GM21515 (cell line): Measurements from ENCODE around the gene TPRKB.
"Not testable (repeated sequence)": the region's sequence is repeated elsewhere in the genome, so short reads cannot be mapped to it uniquely, and the experiment has no call there.

Experiments
- ATAC-seq: cut with Tn5 transposase; IDR thresholded peaks from one replicate; pipeline ENCODE4 v1.9.1; 2021; ENCODE audit not compliant: unreplicated experiment

Gene TPRKB

DNA sequence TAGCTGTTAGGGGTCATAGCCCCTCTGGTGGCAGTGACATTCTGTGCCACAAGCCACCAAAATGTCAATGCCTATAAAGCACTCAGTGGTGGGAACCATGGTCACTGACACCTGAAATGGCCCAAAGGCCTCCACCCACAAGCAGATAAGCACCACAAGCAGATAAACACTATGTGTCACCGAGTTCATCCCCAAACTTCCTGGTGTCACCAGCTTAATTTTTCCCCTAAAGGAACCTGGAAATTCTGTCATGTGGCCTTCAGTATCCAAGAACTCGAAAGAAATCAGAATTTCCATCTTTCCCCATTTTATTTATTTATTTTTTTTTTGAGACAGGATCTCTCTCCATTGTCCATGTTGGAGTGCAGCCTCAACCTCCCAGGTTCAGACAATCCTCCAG is 3.6 kb upstream of the TPRKB start:
- ATAC-seq = no peak

DNA sequence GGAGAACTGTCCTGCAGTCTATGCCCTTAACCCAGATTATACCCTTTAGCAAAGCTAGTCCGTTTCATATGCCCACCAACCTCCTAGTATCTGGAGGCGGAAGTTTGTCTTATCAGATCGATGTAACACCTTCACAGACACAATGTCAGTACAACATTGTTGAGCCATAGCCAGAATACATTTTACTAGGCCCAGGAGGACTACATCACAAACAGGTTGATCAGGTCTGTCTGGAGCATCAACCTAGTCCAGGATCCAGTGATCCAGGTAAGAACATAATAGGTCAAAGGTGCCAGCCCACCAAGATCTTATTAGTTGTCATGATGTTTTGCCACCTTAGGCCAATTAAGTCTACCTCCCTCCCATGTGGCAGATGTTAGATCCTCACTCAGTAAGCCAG is 2.0 kb upstream of the TPRKB start:
- ATAC-seq = no peak

DNA sequence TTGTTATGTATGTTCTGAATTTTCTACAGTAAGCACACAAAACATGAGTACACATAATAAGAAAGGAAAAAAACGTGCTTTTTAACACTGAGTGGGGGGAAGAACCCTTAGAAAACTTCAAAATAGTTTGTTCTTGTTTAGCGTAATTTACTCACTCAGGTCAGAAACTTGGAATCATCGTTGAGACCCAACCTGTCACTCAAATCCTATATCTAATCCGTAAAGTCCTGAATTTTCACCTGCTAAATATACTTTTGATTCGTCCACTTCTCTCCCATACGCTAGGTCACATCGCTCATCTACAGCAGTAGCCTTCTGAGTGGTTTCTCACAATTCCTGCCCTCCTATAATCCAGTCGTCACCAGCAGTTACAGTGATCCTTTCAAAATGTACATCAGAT is 767 bp downstream of the TPRKB start:
- no peak for ATAC-seq

DNA sequence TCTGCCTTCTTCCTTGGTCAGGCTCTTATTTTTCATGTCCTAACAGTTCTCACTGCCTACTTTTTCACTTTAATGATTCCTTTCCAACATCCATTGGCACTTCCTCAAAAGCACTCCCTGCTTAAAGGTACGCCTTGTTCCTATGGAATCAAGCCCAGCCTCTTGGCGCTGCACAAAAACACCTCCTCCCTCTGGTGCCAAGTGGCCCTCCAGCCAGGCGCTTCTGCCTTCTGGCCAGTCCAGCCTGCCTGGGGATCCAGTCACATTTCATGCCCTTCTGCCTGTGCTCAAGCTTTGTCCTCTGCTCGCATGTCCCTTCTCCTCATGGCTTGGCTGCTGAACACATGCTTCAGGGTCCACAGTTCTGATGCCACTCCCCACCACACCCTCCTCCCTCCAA is 6.3 kb downstream of the TPRKB start:
- no peak for ATAC-seq

DNA sequence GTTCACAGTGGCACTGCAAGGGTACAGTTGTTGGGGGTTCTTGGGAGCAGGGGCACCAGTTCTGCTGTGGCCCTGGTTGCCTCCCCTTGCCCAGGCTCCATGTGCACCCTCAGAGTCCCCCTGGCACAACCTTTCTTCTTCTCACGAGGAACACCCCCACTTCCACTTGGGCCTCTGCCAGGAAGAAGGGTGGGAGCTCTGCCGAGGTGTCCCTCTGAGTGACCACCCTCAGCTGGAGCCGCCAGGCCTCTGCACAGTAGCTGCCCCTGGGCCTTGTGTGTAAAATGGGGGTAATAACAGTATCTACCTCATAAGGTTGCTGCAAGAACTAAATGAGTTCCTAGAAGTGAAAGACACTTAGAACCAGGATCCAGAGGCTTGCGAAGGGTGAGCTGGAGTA is 8.4 kb downstream of the TPRKB start:
- no peak for ATAC-seq

DNA sequence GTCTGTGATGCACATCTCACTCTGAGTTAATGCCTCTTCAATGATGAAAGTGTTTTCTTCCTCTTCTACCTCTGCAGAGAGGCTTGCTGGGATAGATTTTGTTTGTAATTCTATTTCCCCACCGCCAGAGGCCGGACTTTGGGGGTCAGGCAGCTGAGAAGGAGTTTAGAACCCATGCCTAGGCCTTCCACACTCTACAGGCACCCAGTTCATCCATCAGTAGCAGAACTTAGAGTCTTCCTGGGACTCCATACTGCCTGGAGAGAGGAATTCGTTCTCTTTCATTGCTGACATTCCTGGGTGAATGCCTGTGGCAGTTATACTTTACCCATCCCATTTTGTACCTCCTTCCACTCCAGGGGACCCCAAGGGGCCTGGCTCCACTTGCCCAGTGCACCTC is 9.1 kb downstream of the TPRKB start:
- ATAC-seq = no peak

DNA sequence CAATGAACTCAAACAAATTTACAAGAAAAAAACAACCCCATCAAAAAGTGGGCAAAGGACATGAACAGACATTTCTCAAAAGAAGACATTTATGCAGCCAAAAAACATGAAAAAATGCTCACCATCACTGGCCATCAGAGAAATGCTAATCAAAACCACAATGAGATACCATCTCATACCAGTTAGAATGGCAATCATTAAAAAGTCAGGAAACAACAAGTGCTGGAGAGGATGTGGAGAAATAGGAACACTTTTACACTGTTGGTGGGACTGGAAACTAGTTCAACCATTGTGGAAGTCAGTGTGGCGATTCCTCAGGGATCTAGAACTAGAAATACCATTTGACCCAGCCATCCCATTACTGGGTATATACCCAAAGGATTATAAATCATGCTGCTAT is 10.5 kb downstream of the TPRKB start:
- not testable (repeated sequence) for ATAC-seq

DNA sequence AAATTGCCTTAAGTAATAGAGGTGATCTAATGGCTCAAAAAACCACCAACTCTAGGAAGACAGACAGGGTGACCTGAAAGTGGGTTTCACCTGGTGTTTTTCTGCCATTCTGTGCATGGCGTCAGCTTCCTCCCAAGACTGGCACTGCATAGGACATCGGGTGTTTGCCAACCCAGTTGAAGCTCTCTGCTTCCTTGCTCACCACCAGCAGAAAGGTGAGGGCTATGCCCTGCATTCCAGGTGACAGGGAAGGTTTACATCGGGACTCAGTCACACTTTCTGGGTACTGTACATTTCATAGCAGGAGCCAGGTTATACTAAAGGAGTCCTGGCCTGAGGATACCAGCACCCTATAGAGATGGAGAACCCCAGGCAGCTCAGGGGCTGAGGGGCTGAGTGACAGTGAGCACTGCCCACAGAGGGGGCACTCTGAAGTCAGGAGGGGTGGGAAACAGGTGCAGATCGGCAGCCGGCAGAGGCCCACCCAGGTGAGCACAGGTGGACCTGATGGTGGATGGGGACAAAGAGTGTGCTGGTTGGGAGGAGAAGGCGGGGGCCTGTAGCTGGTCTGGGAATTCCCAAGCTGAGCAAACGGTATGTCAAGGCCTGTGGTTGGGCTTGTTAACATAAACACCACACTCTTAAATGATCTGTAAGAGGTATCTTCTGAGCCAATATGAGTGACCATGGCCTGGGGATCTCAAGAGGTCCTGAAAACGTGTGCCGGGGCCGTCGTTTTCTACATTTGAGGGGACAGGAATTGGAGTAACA is 18.1 kb downstream of the TPRKB start:
- no peak for ATAC-seq

DNA sequence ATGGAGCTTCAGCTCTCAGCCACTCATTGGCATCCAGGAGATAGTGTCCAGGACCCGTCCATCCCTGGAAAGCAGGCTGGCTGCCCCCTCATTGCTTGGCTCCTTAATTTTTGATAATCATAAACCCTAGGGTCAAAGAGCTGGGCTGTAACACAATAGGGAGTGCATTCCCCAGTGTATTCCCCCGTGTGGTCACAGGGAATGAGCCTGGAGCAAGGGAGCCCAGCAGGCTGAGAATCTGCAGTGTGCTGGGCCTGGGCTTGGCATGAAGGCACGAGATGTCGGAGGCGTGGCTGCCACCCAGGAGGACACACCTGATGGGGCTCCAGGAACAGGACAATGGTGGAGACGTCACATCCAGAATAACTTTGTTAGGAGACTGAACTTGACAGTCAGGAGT is 18.7 kb downstream of the TPRKB start:
- no peak for ATAC-seq

DNA sequence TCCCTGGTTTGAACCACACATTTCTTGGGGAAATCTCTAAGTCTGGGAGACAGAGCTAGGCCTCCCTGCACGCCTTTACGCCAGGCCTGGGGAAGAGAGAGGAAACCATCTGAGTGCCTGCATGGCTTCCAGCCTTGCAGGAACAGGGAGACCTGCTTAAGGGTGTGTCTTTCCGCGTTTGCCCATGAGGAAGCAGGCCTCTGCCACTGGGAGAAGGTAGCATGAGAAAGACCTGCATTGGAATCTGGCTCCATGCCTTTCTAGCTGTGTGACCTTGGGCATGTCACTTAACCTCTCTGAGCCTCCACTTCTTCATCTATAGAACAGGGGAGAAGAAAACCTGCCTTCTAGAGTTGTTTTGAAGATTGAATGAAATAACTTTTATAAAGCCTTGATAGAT is 19.4 kb downstream of the TPRKB start:
- ATAC-seq = not testable (repeated sequence)

DNA sequence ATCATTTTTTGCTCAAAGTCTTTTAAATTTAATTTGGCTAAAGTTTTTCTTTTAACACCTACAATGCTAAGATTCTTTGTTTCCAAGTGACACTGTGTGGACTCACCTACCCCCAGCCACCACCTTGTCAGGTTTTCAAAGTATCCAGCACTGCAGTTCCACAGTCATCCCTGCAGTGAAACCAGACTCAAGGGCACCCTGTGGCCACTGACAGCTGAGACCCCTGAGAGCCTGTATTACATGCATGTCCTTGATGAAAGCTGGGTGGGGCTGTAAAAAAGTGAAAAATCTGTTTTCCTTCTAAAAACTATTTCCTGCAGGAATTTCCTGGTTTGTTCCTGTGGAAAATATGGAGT is 19.9 kb downstream of the TPRKB start:
- ATAC-seq = no peak

DNA sequence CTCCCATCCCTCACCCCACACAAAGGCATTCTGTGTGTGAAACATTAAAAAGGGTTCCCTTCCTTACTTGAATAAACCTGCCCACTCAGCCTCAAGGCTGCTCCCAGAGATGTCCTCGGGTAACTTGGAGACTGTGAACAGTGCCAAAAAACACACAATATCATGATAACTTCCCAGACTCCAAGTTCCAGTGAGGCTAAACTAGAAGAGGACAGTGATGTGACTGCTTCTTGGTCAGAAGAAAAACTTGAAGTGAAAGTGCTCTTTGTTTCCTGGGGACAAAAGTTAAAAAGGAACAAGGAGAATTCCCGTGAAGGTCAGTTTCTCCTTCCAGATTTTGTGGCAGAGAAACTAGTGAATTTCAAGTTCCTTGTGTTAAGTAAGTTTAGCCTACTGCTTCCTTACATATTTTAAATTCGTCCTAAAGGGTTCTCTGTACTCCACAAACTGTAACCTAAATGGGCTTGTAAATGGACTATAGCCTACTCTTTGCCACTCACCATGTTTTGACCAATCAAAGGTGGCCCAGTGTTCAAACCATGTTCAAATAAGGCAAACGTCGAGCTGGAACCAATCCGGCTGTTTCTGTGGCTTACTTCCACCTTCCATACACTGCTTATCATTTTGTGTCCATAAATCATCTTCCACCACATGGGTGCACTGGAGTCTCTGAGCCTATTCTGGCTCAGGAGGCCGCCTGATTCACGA is 20.4 kb downstream of the TPRKB start:
- ATAC-seq = no peak

DNA sequence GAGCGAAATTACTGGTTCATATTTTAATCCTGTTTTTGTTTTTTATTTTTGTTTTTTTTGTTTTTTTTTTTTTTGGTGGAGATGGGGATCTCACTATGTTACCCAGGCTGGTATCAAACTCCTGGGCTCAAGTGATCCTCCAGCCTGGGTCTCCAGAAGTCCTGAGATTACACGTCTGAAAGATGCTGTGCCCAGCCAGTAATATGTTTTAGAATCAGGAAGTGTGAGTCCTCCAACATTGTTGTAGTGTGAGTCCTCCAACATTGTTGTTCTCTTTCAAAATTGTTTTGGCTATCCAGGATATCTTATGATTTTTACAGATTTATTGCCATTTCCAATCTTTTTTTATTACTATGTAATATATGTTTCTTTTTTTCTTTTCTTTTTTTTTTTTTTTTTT is 23.1 kb downstream of the TPRKB start:
- ATAC-seq = no peak

DNA sequence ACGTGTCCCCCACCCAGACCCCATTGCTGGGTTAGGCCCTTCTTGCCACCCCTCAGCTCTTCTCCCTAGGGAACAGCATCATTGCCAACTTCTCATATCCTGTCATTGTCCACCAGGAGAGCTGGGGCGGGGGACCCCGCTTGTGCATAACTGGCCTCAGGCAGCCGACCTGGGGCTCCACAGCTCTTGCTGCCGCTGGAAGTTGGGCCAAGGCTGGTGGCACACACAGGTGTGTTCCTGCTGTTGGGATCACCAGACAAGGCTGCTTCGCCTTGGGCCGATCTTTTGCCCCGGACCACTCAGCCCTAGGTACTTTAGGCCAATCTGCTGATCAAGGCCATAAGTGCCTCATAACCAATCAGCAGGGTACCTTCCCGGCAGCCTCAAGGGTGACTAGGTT is 28.6 kb downstream of the TPRKB start:
- ATAC-seq = no peak

DNA sequence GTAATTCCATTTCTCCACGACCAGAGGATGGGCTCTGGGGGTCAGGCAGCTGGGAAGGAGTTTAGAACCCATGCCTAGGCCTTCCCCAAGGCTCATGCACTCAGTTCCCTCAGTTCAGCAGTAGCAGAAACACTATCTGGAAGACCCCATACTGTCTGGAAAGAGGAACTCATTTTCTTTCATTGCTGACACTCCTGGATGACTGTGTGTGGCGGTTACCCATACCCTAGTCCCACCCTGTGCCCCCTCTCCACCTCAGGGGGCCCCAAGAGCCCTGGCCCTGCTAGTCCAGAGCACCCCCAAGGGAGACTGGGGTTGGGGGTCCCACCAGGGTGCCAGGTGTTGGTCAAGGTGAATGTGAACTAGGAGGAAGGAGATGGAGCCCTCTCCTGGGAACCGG is 29.5 kb downstream of the TPRKB start:
- no peak for ATAC-seq

DNA sequence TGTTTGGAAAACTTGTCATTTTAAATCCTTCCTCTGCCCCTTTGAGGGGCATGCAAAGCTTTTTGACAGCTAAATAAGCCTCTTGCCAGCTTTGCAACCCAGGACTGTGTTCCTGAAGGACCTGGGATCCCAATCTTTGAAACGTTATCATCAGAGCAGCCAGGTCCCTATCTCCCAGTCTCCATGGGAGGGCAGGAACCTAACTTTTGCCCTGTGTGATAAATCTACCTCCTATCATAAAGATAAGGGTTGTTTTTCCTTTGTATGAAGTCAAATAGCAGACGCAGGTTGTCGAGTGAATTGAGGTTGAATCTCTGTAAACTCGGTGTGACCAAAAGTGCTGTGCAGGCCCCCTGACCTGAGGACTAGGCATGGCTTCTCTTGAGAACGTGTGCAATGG is 30.1 kb downstream of the TPRKB start:
- ATAC-seq = no peak

DNA sequence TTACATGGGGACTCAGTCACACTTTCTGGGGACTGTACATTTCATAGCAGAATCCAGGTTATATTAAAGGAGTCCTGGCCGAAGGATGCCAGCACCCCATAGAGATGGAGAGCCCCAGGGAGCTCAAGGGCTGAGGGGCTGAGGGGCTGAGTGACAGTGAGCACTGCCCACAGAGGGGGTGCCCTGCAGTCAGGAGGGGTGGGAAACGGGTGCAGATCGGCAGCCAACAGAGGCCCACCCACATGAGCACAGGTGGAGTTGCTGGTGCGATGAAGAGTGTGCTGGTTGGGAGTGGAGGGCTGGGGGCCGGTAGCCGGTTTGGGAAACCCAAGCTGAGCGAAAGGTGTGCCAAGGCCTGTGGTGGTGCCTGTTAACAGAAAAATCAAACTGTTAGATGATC is 32.1 kb downstream of the TPRKB start:
- ATAC-seq = no peak

DNA sequence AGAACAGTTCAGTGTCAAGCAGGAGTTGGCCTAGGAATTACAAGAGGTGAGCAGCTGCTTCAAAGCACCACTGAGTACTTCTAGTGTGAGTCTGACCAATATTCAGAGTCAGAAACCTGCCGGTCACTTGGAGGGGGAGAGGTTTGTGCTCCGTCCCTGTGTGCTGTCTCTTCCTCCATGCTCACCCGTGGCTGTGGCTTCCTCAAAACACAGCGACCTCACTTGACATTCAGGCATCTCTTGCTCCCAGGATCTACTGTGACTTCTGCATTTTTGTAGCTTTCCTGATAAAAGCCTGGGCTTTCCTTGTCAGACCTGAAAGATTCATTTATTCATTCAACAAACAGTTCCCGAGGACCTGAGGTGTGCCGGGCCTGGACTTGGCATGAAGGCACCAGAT is 32.9 kb downstream of the TPRKB start:
- ATAC-seq = no peak

DNA sequence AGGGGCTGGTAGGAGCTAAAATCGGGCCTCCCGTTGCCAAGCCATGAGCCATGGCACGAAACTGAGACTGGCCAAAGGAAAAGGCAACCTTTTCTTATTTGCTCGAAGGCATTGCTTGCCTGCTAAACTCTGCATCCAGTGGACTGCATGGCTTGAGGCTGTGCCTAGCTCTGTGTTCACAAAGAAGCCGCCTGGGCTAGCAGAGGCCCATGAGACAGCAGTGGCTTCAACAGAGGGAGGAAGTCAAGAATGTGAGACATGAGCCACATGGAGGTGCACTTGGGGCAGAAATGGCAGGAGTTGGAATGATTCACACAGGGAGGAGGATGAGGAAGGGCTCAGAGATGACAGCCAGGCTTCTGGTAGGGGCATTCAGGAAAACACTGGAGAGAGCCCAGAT is 33.5 kb downstream of the TPRKB start:
- ATAC-seq = no peak

DNA sequence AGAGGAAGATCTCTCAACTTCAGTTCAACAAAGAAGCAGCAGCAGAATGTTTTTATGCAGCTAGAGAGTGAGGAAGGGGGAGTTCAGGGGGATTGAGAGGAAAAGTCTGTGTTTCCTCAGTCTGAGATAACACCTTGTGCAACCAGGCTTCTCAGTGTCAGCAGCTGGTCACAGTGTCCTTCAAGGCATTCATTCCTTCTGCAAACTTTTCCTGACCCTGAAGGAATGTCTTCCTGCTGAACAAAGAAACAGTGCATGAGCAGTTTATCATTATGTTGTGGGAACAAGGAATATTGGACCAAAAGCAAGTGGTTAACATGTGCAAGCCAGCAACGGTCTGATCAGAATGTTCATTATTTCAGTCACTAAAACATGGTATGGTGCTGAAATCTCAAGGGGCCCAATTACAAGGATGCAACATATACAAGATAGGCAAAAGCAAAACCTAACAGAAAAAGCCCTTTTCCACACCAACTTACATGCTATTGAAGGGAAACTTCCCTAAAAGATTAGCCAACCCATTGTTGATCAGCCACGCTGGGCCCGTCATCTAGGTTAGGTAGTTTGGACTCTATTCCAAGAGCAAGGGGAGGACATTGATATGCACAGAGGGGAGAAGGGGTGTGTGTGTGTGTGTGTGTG is 34.2 kb downstream of the TPRKB start:
- not testable (repeated sequence) for ATAC-seq

DNA sequence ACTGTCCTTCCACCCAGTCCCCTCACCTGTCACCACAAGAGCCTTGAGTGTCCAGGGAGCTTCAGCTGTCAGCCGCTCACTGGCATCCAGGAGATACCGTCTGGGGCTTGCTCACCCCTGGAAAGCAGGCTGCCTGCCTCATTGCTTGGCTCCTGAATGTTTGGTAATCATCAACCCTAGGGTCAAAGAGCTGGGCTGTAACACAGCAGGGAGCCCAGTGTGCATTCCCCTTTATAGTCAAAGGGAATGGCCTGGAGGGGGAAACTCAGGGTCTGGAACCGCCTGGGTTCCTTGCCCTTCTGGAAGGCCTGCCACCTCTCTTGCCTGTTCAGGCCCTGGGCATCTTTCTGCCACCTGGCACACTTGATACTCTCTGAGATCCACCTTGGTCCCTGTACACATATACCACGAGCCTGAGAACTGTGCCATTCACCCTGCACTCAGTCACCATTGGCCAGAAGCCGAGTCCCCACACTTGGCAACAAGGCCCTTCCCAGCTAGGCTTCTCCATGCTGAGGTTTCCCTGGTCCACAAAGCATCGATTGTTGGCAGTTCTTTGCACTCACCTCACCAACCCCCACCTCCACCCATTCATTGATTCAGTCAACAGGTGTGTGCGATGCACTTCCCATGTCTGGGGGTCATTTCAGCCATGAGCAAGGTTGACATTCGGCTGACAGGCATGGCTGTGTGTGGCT is 35.0 kb downstream of the TPRKB start:
- ATAC-seq = no peak

DNA sequence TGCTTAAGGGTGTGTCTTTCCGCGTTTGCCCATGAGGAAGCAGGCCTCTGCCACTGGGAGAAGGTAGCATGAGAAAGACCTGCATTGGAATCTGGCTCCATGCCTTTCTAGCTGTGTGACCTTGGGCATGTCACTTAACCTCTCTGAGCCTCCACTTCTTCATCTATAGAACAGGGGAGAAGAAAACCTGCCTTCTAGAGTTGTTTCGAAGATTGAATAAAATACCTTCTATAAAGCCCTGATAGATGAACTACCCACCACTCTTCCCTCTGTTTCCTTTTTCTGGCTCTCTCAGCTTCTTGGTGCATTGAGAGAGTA is 35.7 kb downstream of the TPRKB start:
- ATAC-seq = not testable (repeated sequence)
